GM12878 (cell line): ENCODE measurements around the gene EIF2D. TPM values are rescaled to one million over a fixed set of nuclear protein-coding genes. Genes with fewer than 3 reads are reported as not detected.

Experiments
- ATAC-seq: fragments of 200-7000 bp; cut with Tn5 transposase; 3 replicates; pipeline ENCODE4 v1.9.1; 2020; ENCODE audit warnings: mild to moderate bottlenecking, moderate library complexity
- BruUV-seq: library from RNA; stranded (reverse); fragments of 400-500 nt; replicated peaks from 2 replicates; lab custom pipeline; 2021; lab: Mats Ljungman, UMichigan
- CTCF ChIA-PET: fragments of 300-600 bp; sonication (Branson Sonifier 250); formaldehyde crosslinking; extraction: SDS; loops from one replicate; lab custom pipeline; 2021; ENCODE audit warnings: inconsistent platforms; lab: Yijun Ruan, JAX
- POLR2A ChIA-PET: fragments of 350-600 bp; formaldehyde crosslinking; extraction: SDS; loops from one replicate; lab custom pipeline; 2021; ENCODE audit warnings: inconsistent platforms; lab: Charles Lee
- RAD21 ChIA-PET: fragments of 300-600 bp; sonication (Branson Sonifier 250); formaldehyde crosslinking; loops from one replicate; lab custom pipeline; 2023; ENCODE audit warnings: antibody characterized with exemption; ENCODE audit not compliant: unreplicated experiment; lab: Charles Lee
- SMC1A ChIA-PET: fragments of 300-600 bp; sonication (Branson Sonifier 250); formaldehyde crosslinking; loops from one replicate; lab custom pipeline; 2023; ENCODE audit not compliant: unreplicated experiment, uncharacterized antibody; lab: Charles Lee
- DNase-seq: peaks from one replicate; pipeline ENCODE4 v3.0.0-alpha.2; 2011; ENCODE audit warnings: low read depth, low spot score
- FAIRE-seq: peaks from 3 replicates; lab custom pipeline; 2011; peaks lifted over from hg19 to GRCh38; lab: Jason Lieb, UNC
- H2AFZ ChIP-seq: 2 replicates; pipeline ENCODE4 v1.6.0; 2011; ENCODE audit warnings: low read depth, low read length, control low read depth; ENCODE audit not compliant: control insufficient read depth
- H3K27ac ChIP-seq: 2 replicates; pipeline ENCODE4 v1.5.1; 2011; ENCODE audit warnings: control low read depth; ENCODE audit not compliant: control insufficient read depth, insufficient read depth
- H3K27me3 ChIP-seq, 2 experiments: replicated peaks in 1 of 2; 2 replicates each; pipeline versions ENCODE4 v1.6.0 to v1.6.1; 2011; ENCODE audit warnings: low read length in 1 of 2; ENCODE audit not compliant: control insufficient read depth in 2 of 2, insufficient read depth in 2 of 2
- H3K36me3 ChIP-seq, 2 experiments: 2 replicates each; pipeline ENCODE4 v1.5.1; 2011; ENCODE audit warnings: low read length in 1 of 2; ENCODE audit not compliant: control insufficient read depth in 2 of 2, insufficient read depth in 2 of 2
- H3K4me1 ChIP-seq: 2 replicates; pipeline ENCODE4 v1.6.1; 2011; ENCODE audit warnings: mild to moderate bottlenecking, low read length, moderate library complexity, mixed read lengths; ENCODE audit not compliant: control insufficient read depth, insufficient read depth
- H3K4me2 ChIP-seq: 2 replicates; pipeline ENCODE4 v1.6.0; 2011; ENCODE audit warnings: control low read depth; ENCODE audit not compliant: control insufficient read depth, insufficient read depth
- H3K4me3 ChIP-seq: fragments of 200-600 bp; sonication (generic); 2 replicates; pipeline ENCODE4 v1.5.1; 2016
- H3K79me2 ChIP-seq: 2 replicates; pipeline ENCODE4 v1.6.0; 2011; ENCODE audit warnings: low read length; ENCODE audit not compliant: control insufficient read depth, insufficient read depth
- H3K9ac ChIP-seq: 2 replicates; pipeline ENCODE4 v1.8.0; 2011; ENCODE audit warnings: low read length, control low read depth, mixed read lengths; ENCODE audit not compliant: control insufficient read depth, insufficient read depth
- H3K9me3 ChIP-seq: replicated peaks from 3 replicates; pipeline ENCODE4 v1.5.1; 2011; ENCODE audit warnings: mild to moderate bottlenecking, low read length; ENCODE audit not compliant: control insufficient read depth, insufficient read depth
- H4K20me1 ChIP-seq: 2 replicates; pipeline ENCODE4 v1.6.0; 2011; ENCODE audit not compliant: control insufficient read depth, insufficient read depth
- FOS ChIP-seq: IDR thresholded peaks from 3 replicates; pipeline ENCODE4 v1.6.1; 2011; ENCODE audit warnings: borderline replicate concordance; ENCODE audit not compliant: insufficient read length; ENCODE audit errors: extremely low read depth
- MTA3 ChIP-seq: IDR thresholded peaks from 2 replicates; pipeline ENCODE4 v1.6.1; 2012; ENCODE audit warnings: low read length, inconsistent platforms, borderline replicate concordance
- MXI1 ChIP-seq: fragments of 150-350 bp; IDR thresholded peaks from 2 replicates; pipeline ENCODE4 v1.6.1; 2011; ENCODE audit warnings: low read depth, mild to moderate bottlenecking, inconsistent platforms, low read length, improper control_type of control experiment
- MYB ChIP-seq: fragments of 150-350 bp; IDR thresholded peaks from 2 replicates; pipeline ENCODE4 v1.6.1; 2014; ENCODE audit warnings: mild to moderate bottlenecking, low read depth, low read length, borderline replicate concordance
- PBX3 ChIP-seq: IDR thresholded peaks from 2 replicates; pipeline ENCODE4 v1.6.1; 2011; ENCODE audit warnings: mild to moderate bottlenecking, low read depth, low read length, moderate library complexity; ENCODE audit not compliant: insufficient replicate concordance
- POU2F2 ChIP-seq: IDR thresholded peaks from 3 replicates; pipeline ENCODE4 v1.6.1; 2011; ENCODE audit warnings: low read depth, mild to moderate bottlenecking, low read length, borderline replicate concordance
- RAD51 ChIP-seq: fragments of 450-650 bp; IDR thresholded peaks from 2 replicates; pipeline ENCODE4 v1.6.1; 2016; ENCODE audit warnings: moderate library complexity, mild to moderate bottlenecking, inconsistent platforms
- RFX5 ChIP-seq: IDR thresholded peaks from 2 replicates; pipeline ENCODE4 v1.6.1; 2011; ENCODE audit warnings: low read depth, low read length, improper control_type of control experiment
- RUNX3 ChIP-seq: IDR thresholded peaks from 2 replicates; pipeline ENCODE4 v1.6.1; 2012; ENCODE audit warnings: low read length, inconsistent platforms
- SUZ12 ChIP-seq: fragments of 200-600 bp; sonication (generic); IDR thresholded peaks from one replicate; pipeline ENCODE4 v1.6.1; 2018; ENCODE audit warnings: antibody characterized with exemption, mild to moderate bottlenecking; ENCODE audit not compliant: unreplicated experiment
- USF2 ChIP-seq: IDR thresholded peaks from 2 replicates; pipeline ENCODE4 v1.6.1; 2011; ENCODE audit warnings: low read depth, low read length, improper control_type of control experiment, borderline replicate concordance
- WGBS: methylation state at CpG from one replicate; pipeline ENCODE4 v1.1.6; 2016; ENCODE audit warnings: low lambda C conversion rate; ENCODE audit not compliant: insufficient replicate concordance, insufficient coverage; ENCODE audit errors: missing lambda C conversion rate; 5-methylcytosine and 5-hydroxymethylcytosine counted together
- in situ Hi-C: fragments of 300-500 bp; cut with MboI; formaldehyde crosslinking; loops from 9 replicates; pipeline ENCODE4 v1.14.3; 2018; ENCODE audit warnings: mixed read lengths
- intact Hi-C: fragments of 100-400 bp; cut with micrococcal nuclease; formaldehyde crosslinking; loops from one replicate; pipeline ENCODE4 v1.14.2; 2022; ENCODE audit not compliant: unreplicated experiment
- polyA plus RNA-seq, 11 experiments: library from polyadenylated mRNA; depleted of rRNA in 4 of 11; unstranded in 6 of 11; stranded (reverse) in 5 of 11; fragments of >200 nt; fragmentation: Nextera tagmentation in 4 of 11; fragmentation: Illumina TruSeq in 1 of 11; extraction: Ambion mirVana in 4 of 11; extraction: Trizol in 1 of 11; gene quantifications; 1 replicate in 1 of 11; 2 replicates in 10 of 11; pipeline versions ENCODE4 v1.2.1 to v1.2.3, GENCODE V29; 2011 to 2016; ENCODE audit warnings: inconsistent platforms in 2 of 11, missing spikeins in 2 of 11, low read depth in 1 of 11
- total RNA-seq, 4 experiments: library from RNA; depleted of rRNA in 3 of 4; stranded (reverse); fragments of >200 nt in 3 of 4; fragmentation: Illumina TruSeq in 1 of 4; extraction: Trizol in 1 of 4; gene quantifications; 2 replicates each; pipeline versions ENCODE4 v1.2.1 to v1.2.3, GENCODE V29; 2013 to 2021
- TF ChIP-seq, protein P1 (sequence below): IDR thresholded peaks from 2 replicates; pipeline ENCODE4 v1.6.1; 2012; ENCODE audit warnings: low read depth, low read length, improper control_type of control experiment

The EIF2D gene
- total and polyA plus RNA-seq, 10 of the 15 experiments (the other 5 are each of a cell fraction or from before 2014, with no cell fraction given): 65.2 to 133 (median 79.0) TPM

GRCh38 chr1:206570529-206570928 lies 41.7 kb downstream of the EIF2D start:
- no peak overlapping the region for H3K4me2 ChIP-seq
- no peaks in the 10 kb centered on the region for H3K27me3 ChIP-seq
- H3K4me1 ChIP-seq: peaks cover 41% of the 10 kb centered on the region
- POLR2A ChIA-PET: no interaction called here
- H3K36me3 ChIP-seq: peaks cover 10 to 55% of the 10 kb centered on the region in 2 experiments
- H4K20me1 ChIP-seq: peaks cover 8% of the 10 kb centered on the region
- FAIRE-seq (no peak), DNase-seq (no peak)
- H3K9me3 ChIP-seq: no peaks in the 10 kb centered on the region
- CTCF ChIA-PET: interaction anchor here (18.4 kb wide), 1 partner anchor 10 kb away, joined by 330 read pairs; no protein-coding TSS in a partner anchor
- RAD21 ChIA-PET: no interaction called here
- intact Hi-C loops: no loop called here
- no peak overlapping the region for H3K9ac ChIP-seq
- 74% methylated on average over 3 of the region's 3 CpGs for WGBS
- no peak overlapping the region for H3K4me3 ChIP-seq
- peak overlapping the region; percentile 9; the same call in 1 of the 2 replicates for H3K27ac ChIP-seq
- peaks cover 93% of the 10 kb centered on the region for H3K79me2 ChIP-seq
- SMC1A ChIA-PET: interaction anchor here (21.1 kb wide), 1 partner anchor 12 kb away, joined by 476 read pairs; no protein-coding TSS in a partner anchor
- TF ChIP-seq MXI1 (no peak), USF2 (no peak), SUZ12 (no peak), RUNX3 (no peak), FOS (no peak), POU2F2 (no peak), RFX5 (no peak), MTA3 (no peak), MYB (no peak), PBX3 (no peak), RAD51 (no peak)
- TF ChIP-seq, protein P1, sequence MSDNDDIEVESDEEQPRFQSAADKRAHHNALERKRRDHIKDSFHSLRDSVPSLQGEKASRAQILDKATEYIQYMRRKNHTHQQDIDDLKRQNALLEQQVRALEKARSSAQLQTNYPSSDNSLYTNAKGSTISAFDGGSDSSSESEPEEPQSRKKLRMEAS: no peak
- TF ChIP-seq, all 136 proteins: peak for 0
- no peak for ATAC-seq
- no TSS peak for BruUV-seq
- H2AFZ ChIP-seq: no peak overlapping the region
- in situ Hi-C loops: no loop called here
